ENCODE results near the gene SLCO2A1. TPM values are rescaled to one million over a fixed set of nuclear protein-coding genes. Genes with fewer than 3 reads are reported as not detected.

SLCO2A1 gene
- total RNA-seq, 1 experiment from 2014 or later = not detected

Other genes starting within 250 kb of the SLCO2A1 start
- 36.0 and 46.3 TPM in 2 replicates for gene SRPRB, start 224.1 kb downstream of the SLCO2A1 start, total RNA-seq (2014; rRNA removed; shearing (Covaris generic))
- 0.58 and 1.4 TPM in 2 replicates for gene RAB6B, start 134.0 kb downstream of the SLCO2A1 start, total RNA-seq (2014; rRNA removed; shearing (Covaris generic))
- 88.6 and 91.7 TPM in 2 replicates for gene RYK, start 220.9 kb upstream of the SLCO2A1 start, total RNA-seq (2014; rRNA removed; shearing (Covaris generic))

Measured in SJCRH30 (cell line).